DND-41 (cell line): Measurements from ENCODE around the gene AGAP1.

ENCODE experiments used
- ATAC-seq: fragments of 200-7000 bp; cut with Tn5 transposase; 3 replicates; pipeline ENCODE4 v1.9.1; 2021; ENCODE audit warnings: low read depth; ENCODE audit not compliant: insufficient read depth
- DNase-seq: peaks from one replicate; pipeline ENCODE4 v3.0.0-alpha.2; 2020
- H2AFZ ChIP-seq: 2 replicates; pipeline ENCODE4 v1.6.0; 2012; ENCODE audit warnings: low read depth, low read length
- H3K27ac ChIP-seq: 2 replicates; pipeline ENCODE4 v1.5.1; 2012; ENCODE audit warnings: low read length, inconsistent platforms
- H3K27me3 ChIP-seq: fragments of 200-600 bp; sonication (generic); 2 replicates; pipeline ENCODE4 v1.6.0; 2012; ENCODE audit warnings: low read length, mild to moderate bottlenecking, inconsistent platforms; ENCODE audit not compliant: insufficient read depth, poor library complexity
- H3K36me3 ChIP-seq: 2 replicates; pipeline ENCODE4 v1.5.1; 2012; ENCODE audit warnings: low read length, inconsistent platforms; ENCODE audit not compliant: insufficient read depth
- H3K4me1 ChIP-seq: 2 replicates; pipeline ENCODE4 v1.5.1; 2012; ENCODE audit warnings: mild to moderate bottlenecking, low read length; ENCODE audit not compliant: insufficient read depth
- H3K4me2 ChIP-seq: 2 replicates; pipeline ENCODE4 v1.6.0; 2012; ENCODE audit warnings: mild to moderate bottlenecking, moderate library complexity, low read length, inconsistent platforms; ENCODE audit not compliant: insufficient read depth
- H3K4me3 ChIP-seq, 2 experiments: fragments of 200-600 bp in 1 of 2; shearing (Covaris generic) in 1 of 2; 2 replicates each; pipeline ENCODE4 v1.5.1; 2012 to 2016; ENCODE audit warnings: inconsistent platforms in 2 of 2, low read length in 2 of 2, mild to moderate bottlenecking in 2 of 2, low read depth in 1 of 2, moderate library complexity in 1 of 2
- H3K79me2 ChIP-seq: 2 replicates; pipeline ENCODE4 v1.6.0; 2012; ENCODE audit warnings: low read length, inconsistent platforms; ENCODE audit not compliant: insufficient read depth
- H3K9ac ChIP-seq: 2 replicates; pipeline ENCODE4 v1.6.0; 2012; ENCODE audit warnings: low read depth, mild to moderate bottlenecking, inconsistent platforms, low read length, moderate library complexity
- H3K9me3 ChIP-seq: 2 replicates; pipeline ENCODE4 v1.5.1; 2012; ENCODE audit warnings: low read length, moderate library complexity, mild to moderate bottlenecking, inconsistent platforms; ENCODE audit not compliant: insufficient read depth, severe bottlenecking
- H4K20me1 ChIP-seq: 2 replicates; pipeline ENCODE4 v1.6.0; 2012; ENCODE audit warnings: low read length; ENCODE audit not compliant: insufficient read depth
- CTCF ChIP-seq: IDR thresholded peaks from 2 replicates; pipeline ENCODE4 v1.5.1; 2012; ENCODE audit warnings: borderline replicate concordance, low read length, moderate library complexity, mild to moderate bottlenecking; ENCODE audit not compliant: poor library complexity, severe bottlenecking; ENCODE audit errors: extremely low read depth
- EZH2 ChIP-seq: IDR thresholded peaks from 3 replicates; pipeline ENCODE4 v1.6.1; 2012; ENCODE audit warnings: borderline replicate concordance, low read depth, mild to moderate bottlenecking, moderate library complexity, low read length, inconsistent platforms; ENCODE audit not compliant: severe bottlenecking

AGAP1 gene

DNA sequence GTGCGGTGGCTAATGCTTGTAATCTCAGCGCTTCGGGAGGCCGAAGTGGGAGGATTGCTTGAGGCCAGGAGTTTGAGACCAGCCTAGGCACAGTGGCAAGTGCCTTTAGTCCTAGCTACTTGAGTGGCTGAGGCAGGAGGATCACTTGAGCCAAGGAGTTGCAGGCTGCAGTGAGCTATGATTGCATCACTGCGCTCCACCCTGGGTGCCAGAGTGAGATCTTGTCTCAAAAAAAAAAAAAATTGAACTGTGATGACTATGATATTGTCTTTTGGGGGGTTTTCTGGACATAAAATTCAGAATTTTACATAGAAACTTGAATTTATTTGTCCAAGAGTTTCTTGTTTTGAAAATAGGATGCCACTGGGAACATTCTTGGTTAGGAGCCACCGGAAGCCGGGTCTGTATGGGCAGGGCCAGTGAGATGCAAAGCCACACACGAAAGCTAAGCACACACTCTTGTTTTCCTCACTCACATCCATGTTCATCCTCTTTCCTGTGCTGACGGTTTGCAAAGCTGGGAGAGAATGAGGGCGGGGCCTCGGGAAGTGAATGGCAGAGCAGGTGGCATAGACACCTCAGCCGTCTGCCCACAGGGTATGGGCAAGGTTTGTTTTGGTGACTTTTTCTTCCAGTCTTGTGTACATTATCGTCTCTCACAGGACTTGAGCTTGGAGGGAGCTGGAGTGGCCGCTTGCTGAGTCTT lies 12.6 kb downstream of the AGAP1 start:
- peaks cover 10% of the 10 kb centered on the region for H3K4me1 ChIP-seq
- TF ChIP-seq CTCF (no peak), EZH2 (no peak)
- H3K36me3 ChIP-seq, result no peaks in the 10 kb centered on the region
- no peaks in the 10 kb centered on the region for H3K9me3 ChIP-seq
- DNase-seq (no peak), ATAC-seq (no peak)
- H3K4me2 ChIP-seq, result no peak overlapping the region
- H4K20me1 ChIP-seq, result no peaks in the 10 kb centered on the region
- no peak overlapping the region for H3K4me3 ChIP-seq
- H3K27me3 ChIP-seq, result peaks cover 7% of the 10 kb centered on the region
- no peak overlapping the region for H3K9ac ChIP-seq
- no peak overlapping the region for H2AFZ ChIP-seq
- no peak overlapping the region for H3K27ac ChIP-seq
- H3K79me2 ChIP-seq, result no peaks in the 10 kb centered on the region

GRCh38 chr2:235506997-235507615 lies 13.3 kb downstream of the AGAP1 start:
- no peaks in the 10 kb centered on the region for H3K79me2 ChIP-seq
- no peaks in the 10 kb centered on the region for H4K20me1 ChIP-seq
- H3K4me1 ChIP-seq, result peaks cover 3% of the 10 kb centered on the region
- H3K36me3 ChIP-seq, result no peaks in the 10 kb centered on the region
- peaks cover under 1% of the 10 kb centered on the region for H3K27me3 ChIP-seq
- no peak overlapping the region for H3K4me2 ChIP-seq
- DNase-seq (no peak), ATAC-seq (no peak)
- H3K27ac ChIP-seq, result no peak overlapping the region
- no peaks in the 10 kb centered on the region for H3K9me3 ChIP-seq
- TF ChIP-seq CTCF, result no peak
- TF ChIP-seq EZH2, result no peak
- H2AFZ ChIP-seq, result no peak overlapping the region
- no peak overlapping the region for H3K9ac ChIP-seq
- H3K4me3 ChIP-seq, result no peak overlapping the region

DNA sequence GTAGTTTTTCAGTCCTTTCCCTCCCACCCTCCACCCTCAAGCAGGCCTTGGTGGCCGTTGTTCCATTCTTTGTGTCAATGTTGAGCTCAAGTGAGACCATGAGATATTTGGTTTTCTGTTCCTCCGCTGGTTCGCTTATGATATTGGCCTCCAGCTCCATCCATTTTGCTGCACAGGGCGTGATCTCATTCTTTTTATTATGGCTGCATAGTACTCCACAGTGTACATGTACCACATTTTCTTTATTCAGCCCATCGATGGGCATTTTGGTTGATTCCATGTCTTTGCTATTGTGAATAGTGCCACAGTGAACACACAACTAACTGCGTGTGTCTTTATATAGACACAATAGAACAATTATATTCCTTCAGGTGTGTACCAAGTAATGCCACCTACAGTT lies 14.1 kb downstream of the AGAP1 start:
- Histone ChIP-seq H3K9me3 (no peaks in the 10 kb centered on the region), H3K79me2 (no peaks in the 10 kb centered on the region), H3K27me3 (no peaks in the 10 kb centered on the region), H4K20me1 (no peaks in the 10 kb centered on the region), H2AFZ (no peak overlapping the region), H3K9ac (no peak overlapping the region), H3K27ac (no peak overlapping the region), H3K4me3 (no peak overlapping the region), H3K4me1 (no peaks in the 10 kb centered on the region), H3K36me3 (no peaks in the 10 kb centered on the region), H3K4me2 (no peak overlapping the region)
- no peak for ATAC-seq
- TF ChIP-seq CTCF, result no peak
- no peak for TF ChIP-seq EZH2
- no peak for DNase-seq
